Stomach (tissue), 4 donors: ENCODE data around the gene U2AF1L4.

ENCODE experiments used
- CTCF ChIP-seq, 7 experiments: fragments of 450-650 bp in 4 of 7; fragments of 200-600 bp in 3 of 7; sonication (generic) in 3 of 7; IDR thresholded peaks; one replicate each; pipeline ENCODE4 v1.5.1; 2016 to 2019; ENCODE audit warnings: antibody characterized with exemption in 7 of 7, control low read depth in 2 of 7, mild to moderate bottlenecking in 1 of 7
- POLR2A ChIP-seq, 4 donors: fragments of 450-650 bp; IDR thresholded peaks; one replicate each; pipeline ENCODE4 v1.6.1; 2016; ENCODE audit warnings: antibody characterized with exemption in 4 of 4, control low read depth in 2 of 4, mild to moderate bottlenecking in 1 of 4, moderate library complexity in 1 of 4
- POLR2AphosphoS5 ChIP-seq, 3 donors: sonication (generic); formaldehyde crosslinking; IDR thresholded peaks; one replicate each; pipeline ENCODE4 v1.6.1; 2016; ENCODE audit warnings: antibody characterized with exemption in 3 of 3

- TF ChIP-seq POLR2AphosphoS5 (IDR thresholded peaks at IDR 0.05) (no peak), POLR2A (IDR thresholded peaks at IDR 0.05) (no peak), CTCF (IDR thresholded peaks at IDR 0.05) (no peak)
These were observed 41.0 kb downstream of the U2AF1L4 start, which contains the start of gene ZBTB32 for GRCh38 chr19:35704218-35704617.
